Endodermal cell (in vitro differentiated cells): ENCODE measurements around the gene TMEM175. TPM values are rescaled to one million over a fixed set of nuclear protein-coding genes. Genes with fewer than 3 reads are reported as not detected.

ENCODE experiments used
- DNase-seq: peaks from one replicate; pipeline ENCODE4 v3.0.0-alpha.2; 2017
- H3K27ac ChIP-seq: 2 replicates; pipeline ENCODE4 v1.5.1; 2013; ENCODE audit warnings: mild to moderate bottlenecking, low read depth, low read length, moderate library complexity
- H3K27me3 ChIP-seq: 2 replicates; pipeline ENCODE4 v1.6.1; 2013; ENCODE audit warnings: mild to moderate bottlenecking, low read length, moderate library complexity; ENCODE audit not compliant: insufficient read depth, control insufficient read depth, poor library complexity, severe bottlenecking
- H3K36me3 ChIP-seq: 2 replicates; pipeline ENCODE4 v1.7.0; 2013; ENCODE audit warnings: mild to moderate bottlenecking, low read length, moderate library complexity; ENCODE audit not compliant: control insufficient read depth, insufficient read depth
- H3K4me1 ChIP-seq: one replicate; pipeline ENCODE4 v1.7.0; 2013; ENCODE audit warnings: low read length; ENCODE audit not compliant: control insufficient read depth, insufficient read depth
- H3K4me3 ChIP-seq: 2 replicates; pipeline ENCODE4 v1.5.1; 2013; ENCODE audit warnings: mild to moderate bottlenecking, low read length, moderate library complexity
- H3K9ac ChIP-seq: 2 replicates; pipeline ENCODE4 v1.6.1; 2013; ENCODE audit warnings: mild to moderate bottlenecking, low read length, moderate library complexity; ENCODE audit not compliant: poor library complexity, severe bottlenecking; ENCODE audit errors: extremely low read depth
- H3K9me3 ChIP-seq: 2 replicates; pipeline ENCODE4 v1.6.1; 2013; ENCODE audit warnings: mild to moderate bottlenecking, low read length, moderate library complexity; ENCODE audit not compliant: control insufficient read depth
- H3K27ac Mint-ChIP-seq: 2 replicates; pipeline ENCODE4 v1.8.0; 2020; ENCODE audit warnings: mixed read lengths
- H3K27me3 Mint-ChIP-seq: 2 replicates; pipeline ENCODE4 v1.8.0; 2021; ENCODE audit warnings: mild to moderate bottlenecking, mixed read lengths; ENCODE audit not compliant: insufficient read depth
- H3K36me3 Mint-ChIP-seq: 2 replicates; pipeline ENCODE4 v1.8.0; 2020; ENCODE audit warnings: low read depth, mixed read lengths
- H3K4me1 Mint-ChIP-seq: 2 replicates; pipeline ENCODE4 v1.8.0; 2020; ENCODE audit warnings: mixed read lengths
- H3K4me3 Mint-ChIP-seq: 2 replicates; pipeline ENCODE4 v1.8.0; 2020; ENCODE audit warnings: mild to moderate bottlenecking, moderate library complexity, mixed read lengths
- H3K9me3 Mint-ChIP-seq: 2 replicates; pipeline ENCODE4 v1.8.0; 2020; ENCODE audit warnings: mild to moderate bottlenecking, mixed read lengths
- WGBS, 2 experiments: methylation state at CpG; one replicate each; pipeline versions ENCODE4 v1.1.5 to v1.1.7; 2013; ENCODE audit warnings: missing lambda C conversion rate in 2 of 2, mixed read lengths in 1 of 2; ENCODE audit not compliant: insufficient coverage in 1 of 2, insufficient read length in 1 of 2; 5-methylcytosine and 5-hydroxymethylcytosine counted together
- total RNA-seq, 2 donors: library from RNA; stranded (reverse); fragmentation: NEBNext Ultra II Directional in 1 of 2; extraction: Animal tissue kit (Norgen Biotek cat#: 25700) in 1 of 2; gene quantifications; 2 replicates in 1 of 2; 3 replicates in 1 of 2; pipeline ENCODE4 v1.2.1, GENCODE V29; 2021
- TF ChIP-seq, protein P1 (sequence below): fragments of 200-600 bp; sonication (generic); conservative IDR thresholded peaks from 2 replicates; pipeline ENCODE4 v1.5.0; 2021; ENCODE audit warnings: antibody characterized with exemption, mild to moderate bottlenecking

The TMEM175 gene
- total RNA-seq, 2 donors from 2014 or later: 15.9 to 23.0 TPM

DNA sequence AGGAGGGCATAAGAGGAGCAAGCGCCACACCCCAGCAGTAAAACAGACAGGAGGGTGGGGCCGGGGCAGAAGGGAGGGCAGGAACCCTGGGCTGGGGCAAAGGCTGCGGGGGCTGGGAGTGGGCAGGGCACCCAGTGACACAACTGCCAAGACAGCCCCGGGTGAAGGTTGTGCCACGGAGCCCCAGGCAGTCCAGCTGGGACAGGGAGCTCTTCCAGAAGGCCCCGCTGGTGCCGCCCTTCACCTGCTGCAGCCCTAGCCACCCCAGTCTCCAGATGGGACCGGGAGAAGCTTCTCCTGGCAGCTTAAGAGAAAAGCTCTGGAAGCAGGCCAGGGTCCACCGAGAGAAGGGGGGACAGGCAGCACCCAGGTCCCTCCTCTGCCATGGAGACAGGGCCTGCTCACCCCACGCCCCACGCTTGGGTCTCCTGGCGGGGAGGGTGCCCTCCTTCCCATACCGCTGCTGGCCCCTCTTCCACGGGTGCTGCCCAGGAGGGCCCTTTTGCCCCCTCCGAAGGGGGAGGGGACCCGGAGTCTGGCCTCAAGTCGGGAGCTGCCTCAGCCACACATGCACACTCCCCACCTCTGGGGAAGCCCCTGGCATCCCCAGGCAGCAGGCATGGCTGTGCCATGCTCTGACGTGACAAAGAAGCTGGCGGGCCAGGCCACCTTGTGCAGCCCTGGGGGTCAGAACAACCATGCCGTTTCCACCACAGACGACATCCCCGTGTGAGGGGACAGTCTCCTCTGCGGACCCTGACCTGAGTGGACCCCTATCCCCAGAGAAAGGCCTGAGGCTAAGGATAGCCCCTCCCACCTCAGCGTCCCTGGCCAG, 39.6 kb downstream of the TMEM175 start:
- no peaks in the 10 kb centered on the region for H3K4me1 ChIP-seq
- H3K36me3 ChIP-seq: no peaks in the 10 kb centered on the region
- peaks cover 9% of the 10 kb centered on the region for H3K27me3 ChIP-seq
- H3K4me3 ChIP-seq: peak overlapping the region; percentile 79
- Mint-ChIP-seq H3K36me3 (peaks cover 2% of the 10 kb centered on the region), H3K27ac (no peak overlapping the region), H3K4me3 (peak overlapping the region; percentile 52), H3K9me3 (peaks cover 10% of the 10 kb centered on the region), H3K4me1 (peaks cover 8% of the 10 kb centered on the region), H3K27me3 (peaks cover 35% of the 10 kb centered on the region)
- no peak overlapping the region for H3K9ac ChIP-seq
- no peak overlapping the region for H3K27ac ChIP-seq
- 85 to 89% methylated on average over 13 to 24 of the region's 24 CpGs for WGBS, 2 experiments
- no peak for DNase-seq
- H3K9me3 ChIP-seq: no peaks in the 10 kb centered on the region
- TF ChIP-seq, protein P1, sequence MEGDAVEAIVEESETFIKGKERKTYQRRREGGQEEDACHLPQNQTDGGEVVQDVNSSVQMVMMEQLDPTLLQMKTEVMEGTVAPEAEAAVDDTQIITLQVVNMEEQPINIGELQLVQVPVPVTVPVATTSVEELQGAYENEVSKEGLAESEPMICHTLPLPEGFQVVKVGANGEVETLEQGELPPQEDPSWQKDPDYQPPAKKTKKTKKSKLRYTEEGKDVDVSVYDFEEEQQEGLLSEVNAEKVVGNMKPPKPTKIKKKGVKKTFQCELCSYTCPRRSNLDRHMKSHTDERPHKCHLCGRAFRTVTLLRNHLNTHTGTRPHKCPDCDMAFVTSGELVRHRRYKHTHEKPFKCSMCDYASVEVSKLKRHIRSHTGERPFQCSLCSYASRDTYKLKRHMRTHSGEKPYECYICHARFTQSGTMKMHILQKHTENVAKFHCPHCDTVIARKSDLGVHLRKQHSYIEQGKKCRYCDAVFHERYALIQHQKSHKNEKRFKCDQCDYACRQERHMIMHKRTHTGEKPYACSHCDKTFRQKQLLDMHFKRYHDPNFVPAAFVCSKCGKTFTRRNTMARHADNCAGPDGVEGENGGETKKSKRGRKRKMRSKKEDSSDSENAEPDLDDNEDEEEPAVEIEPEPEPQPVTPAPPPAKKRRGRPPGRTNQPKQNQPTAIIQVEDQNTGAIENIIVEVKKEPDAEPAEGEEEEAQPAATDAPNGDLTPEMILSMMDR: no peak

DNA sequence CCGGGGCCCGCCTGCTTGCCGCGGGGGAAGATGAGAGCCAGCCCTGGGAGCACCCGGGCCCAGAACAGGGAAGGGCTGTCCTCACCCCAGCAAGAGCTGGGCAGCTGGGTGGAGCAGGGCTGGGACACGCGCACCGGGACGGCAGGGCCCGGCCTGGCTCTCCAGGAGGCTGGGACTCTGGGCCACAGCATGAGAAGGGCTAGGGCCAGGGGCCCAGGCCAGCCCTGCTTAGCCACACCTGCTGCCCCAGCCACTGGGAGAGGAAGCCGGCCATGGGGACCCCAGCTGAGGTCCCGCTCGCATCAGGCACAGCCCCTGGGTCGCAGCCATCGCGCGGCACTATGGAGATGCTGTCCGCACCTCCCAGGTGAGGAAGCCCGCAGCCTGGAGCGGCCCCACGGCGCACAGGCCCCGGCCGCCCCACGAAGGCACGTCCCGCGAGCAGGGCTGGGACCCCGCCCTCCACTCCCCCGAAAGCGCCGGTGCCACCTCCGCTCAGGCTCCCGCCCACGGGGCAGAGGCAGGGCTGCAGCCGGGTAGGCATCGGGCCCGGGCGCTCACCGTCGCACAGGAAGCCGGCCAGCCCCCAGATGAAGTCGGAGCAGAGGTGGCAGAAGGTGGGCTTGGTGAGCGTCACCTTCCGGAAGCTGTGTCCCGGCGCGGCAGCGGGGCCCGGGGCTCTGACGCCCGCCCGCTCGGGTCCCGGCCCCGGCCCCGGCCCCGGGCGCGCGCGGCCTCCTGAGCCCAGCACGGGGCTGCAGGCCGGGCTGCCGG, 40.6 kb downstream of the TMEM175 start:
- Histone ChIP-seq H3K27me3 (peaks cover 9% of the 10 kb centered on the region), H3K4me1 (no peaks in the 10 kb centered on the region), H3K9ac (peak overlapping the region; percentile 11), H3K36me3 (no peaks in the 10 kb centered on the region), H3K9me3 (no peaks in the 10 kb centered on the region), H3K27ac (no peak overlapping the region), H3K4me3 (peak overlapping the region; percentile 79)
- TF ChIP-seq, protein P1: no peak
- DNase-seq: peak; percentile 81
- H3K9me3 Mint-ChIP-seq: peaks cover 10% of the 10 kb centered on the region
- H3K27me3 Mint-ChIP-seq: peaks cover 39% of the 10 kb centered on the region
- H3K36me3 Mint-ChIP-seq: peaks cover 2% of the 10 kb centered on the region
- H3K4me3 Mint-ChIP-seq: peak overlapping the region; percentile 52
- peaks cover 8% of the 10 kb centered on the region for H3K4me1 Mint-ChIP-seq
- no peak overlapping the region for H3K27ac Mint-ChIP-seq
- 4 to 15% methylated on average over 3 to 65 of the region's 65 CpGs for WGBS, 2 experiments

DNA sequence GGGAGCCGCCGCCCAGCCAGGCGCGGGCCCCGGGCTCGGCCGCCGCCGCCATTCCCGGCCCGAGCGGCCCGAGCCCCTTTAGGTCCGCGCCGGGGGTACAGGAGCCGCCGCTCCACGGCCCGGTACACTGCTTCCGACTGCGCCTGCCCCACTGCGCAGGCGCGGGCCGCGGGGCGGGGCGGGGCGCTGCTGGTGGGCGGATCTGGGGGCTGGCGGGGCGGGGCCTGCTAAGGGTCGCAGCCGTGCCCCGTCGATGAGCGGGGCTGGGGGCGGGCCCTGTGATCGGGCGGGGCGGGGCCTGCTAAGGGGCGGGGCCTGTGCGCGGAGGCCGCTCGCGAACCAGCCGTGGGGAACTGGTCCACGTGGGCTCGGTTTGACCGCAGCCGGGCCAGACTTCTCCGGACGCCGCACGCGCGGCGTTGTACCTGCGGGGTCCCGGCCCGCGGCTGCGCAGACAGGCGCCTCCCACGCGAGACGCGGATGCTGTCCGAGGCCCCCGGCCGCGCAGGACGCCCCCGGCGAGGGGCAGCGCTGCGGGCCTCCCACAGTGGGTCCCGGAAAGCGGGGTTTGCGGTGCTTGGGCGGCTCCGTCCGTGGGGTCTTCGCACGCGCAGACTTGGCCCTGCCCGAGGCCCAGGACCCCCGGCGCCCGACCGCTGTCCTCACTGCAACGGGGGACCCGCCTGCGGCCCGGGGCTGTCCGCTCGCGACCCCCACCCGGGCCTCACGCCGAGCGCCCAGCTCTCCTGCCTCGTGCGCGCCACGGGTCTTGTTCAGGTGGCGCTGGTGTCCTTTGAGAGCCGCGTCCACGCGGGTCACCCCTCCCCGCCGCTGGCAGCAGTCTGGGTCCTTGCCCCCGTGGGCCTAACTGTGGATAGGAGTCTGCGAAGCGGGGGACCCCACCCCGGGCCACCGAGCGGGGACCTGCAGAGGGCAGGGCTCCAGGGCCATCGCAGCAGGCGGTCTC, 41.5 kb downstream of the TMEM175 start, which contains the start of gene DGKQ:
Gene DGKQ (minus strand): TSS at position 139 of the 967 bp plus-strand sequence. CDS start 87 bp downstream, at position 52.
- peaks cover 9% of the 10 kb centered on the region for H3K27me3 ChIP-seq
- WGBS, 2 experiments: 36 to 59% methylated on average over 55 to 123 of the region's 123 CpGs
- H3K9ac ChIP-seq: peak within 1 kb of the TSS; percentile 11
- Mint-ChIP-seq H3K27ac (no peak within 1 kb of the TSS), H3K4me1 (peaks cover 8% of the 10 kb centered on the region), H3K9me3 (peaks cover 10% of the 10 kb centered on the region), H3K27me3 (peaks cover 37% of the 10 kb centered on the region), H3K4me3 (peak within 1 kb of the TSS; percentile 52), H3K36me3 (peaks cover 2% of the 10 kb centered on the region)
- DNase-seq: peak; percentile 94
- no peaks in the 10 kb centered on the region for H3K9me3 ChIP-seq
- no peak within 1 kb of the TSS for H3K27ac ChIP-seq
- no peaks in the 10 kb centered on the region for H3K4me1 ChIP-seq
- TF ChIP-seq, protein P1: no peak
- H3K36me3 ChIP-seq: no peaks in the 10 kb centered on the region
- peak within 1 kb of the TSS; percentile 79 for H3K4me3 ChIP-seq
